ENCODE measurements around the gene GPR42.

GPR42 gene

GRCh38 chr19:35370722-35371121 lies at the start of gene GPR42:
Gene GPR42 (plus strand): TSS chr19:35371068. CDS start chr19:35371360, 292 bp downstream.
- DNase-seq: no peak

- DNase-seq: no peak
Measured at GRCh38 chr19:35321291-35321690, 49.6 kb upstream of the GPR42 start.

- no peak for DNase-seq
Measured at GRCh38 chr19:35322014-35322413, 48.9 kb upstream of the GPR42 start.

GRCh38 chr19:35327642-35328041 lies 43.2 kb upstream of the GPR42 start:
- DNase-seq: peak; percentile 20

- no peak for DNase-seq
Measured at GRCh38 chr19:35328851-35329285, 42.0 kb upstream of the GPR42 start, which contains the start of gene CD22. Gene CD22 (plus strand): TSS chr19:35329187. CDS start chr19:35332041, 2,854 bp downstream.

- DNase-seq: no peak
Measured at GRCh38 chr19:35329323-35329722, 41.5 kb upstream of the GPR42 start.

- DNase-seq: no peak
Measured at GRCh38 chr19:35330475-35330874, 40.4 kb upstream of the GPR42 start.

- no peak for DNase-seq
Measured at GRCh38 chr19:35331551-35332214, 39.2 kb upstream of the GPR42 start.

GRCh38 chr19:35332817-35333216 lies 38.1 kb upstream of the GPR42 start:
- no peak for DNase-seq

GRCh38 chr19:35334144-35334753 lies 36.6 kb upstream of the GPR42 start:
- no peak for DNase-seq

GRCh38 chr19:35336166-35336955 lies 34.5 kb upstream of the GPR42 start:
- no peak for DNase-seq

GRCh38 chr19:35337097-35337983 lies 33.5 kb upstream of the GPR42 start:
- no peak for DNase-seq

GRCh38 chr19:35337984-35338296 lies 32.9 kb upstream of the GPR42 start:
- DNase-seq: no peak

GRCh38 chr19:35340431-35340830 lies 30.4 kb upstream of the GPR42 start:
- DNase-seq: no peak

GRCh38 chr19:35341006-35341405 lies 29.9 kb upstream of the GPR42 start:
- DNase-seq: no peak

GRCh38 chr19:35341565-35342225 lies 29.2 kb upstream of the GPR42 start:
- DNase-seq: no peak

GRCh38 chr19:35342430-35342829 lies 28.4 kb upstream of the GPR42 start:
- DNase-seq: no peak

GRCh38 chr19:35344511-35345031 lies 26.3 kb upstream of the GPR42 start:
- no peak for DNase-seq

GRCh38 chr19:35345671-35346111 lies 25.2 kb upstream of the GPR42 start:
- no peak for DNase-seq

GRCh38 chr19:35346193-35347052 lies 24.4 kb upstream of the GPR42 start:
- no peak for DNase-seq
